Ascending aorta (tissue), 2 donors: ENCODE data around the gene SLC48A1. TPM values are rescaled to one million over a fixed set of nuclear protein-coding genes. Genes with fewer than 3 reads are reported as not detected.

Experiments
- DNase-seq, 2 donors: peaks; one replicate each; pipeline ENCODE4 v3.0.0-alpha.2; 2019; ENCODE audit warnings: low spot score in 2 of 2
- H3K27ac ChIP-seq, 2 donors: fragments of 200-600 bp; sonication (generic); one replicate each; pipeline ENCODE4 v1.5.1; 2016 to 2017; ENCODE audit warnings: mild to moderate bottlenecking in 1 of 2
- H3K27me3 ChIP-seq: fragments of 200-600 bp; sonication (generic); one replicate; pipeline ENCODE4 v1.5.1; 2017
- H3K36me3 ChIP-seq, 2 donors: fragments of 200-600 bp; sonication (generic); one replicate each; pipeline ENCODE4 v1.5.1; 2016
- H3K4me1 ChIP-seq, 2 donors: fragments of 200-600 bp; sonication (generic); one replicate each; pipeline ENCODE4 v1.5.1; 2016 to 2017; ENCODE audit warnings: mild to moderate bottlenecking in 1 of 2
- H3K4me3 ChIP-seq, 2 donors: fragments of 200-600 bp; sonication (generic); one replicate each; pipeline ENCODE4 v1.5.1; 2016 to 2017; ENCODE audit warnings: mild to moderate bottlenecking in 1 of 2
- H3K9me3 ChIP-seq, 2 donors: fragments of 200-600 bp; sonication (generic); one replicate each; pipeline ENCODE4 v1.5.1; 2016
- intact Hi-C: fragments of 100-400 bp; cut with DNase I; formaldehyde crosslinking; loops from one replicate; pipeline ENCODE4 v1.15.1; 2023
- total RNA-seq: library from RNA; depleted of rRNA; stranded (reverse); fragments of >200 nt; gene quantifications from one replicate; pipeline ENCODE4 v1.1.0, GENCODE V29; 2016
- TF ChIP-seq, protein P1 (sequence below), 3 experiments: fragments of 200-600 bp in 2 of 3; fragments of 450-650 bp in 1 of 3; sonication (generic) in 2 of 3; IDR thresholded peaks; one replicate each; pipeline ENCODE4 v1.5.1; 2016 to 2019; ENCODE audit warnings: antibody characterized with exemption in 3 of 3, mild to moderate bottlenecking in 1 of 3, moderate library complexity in 1 of 3

The SLC48A1 gene
- total RNA-seq, 1 donor from 2014 or later, result 144 TPM

DNA sequence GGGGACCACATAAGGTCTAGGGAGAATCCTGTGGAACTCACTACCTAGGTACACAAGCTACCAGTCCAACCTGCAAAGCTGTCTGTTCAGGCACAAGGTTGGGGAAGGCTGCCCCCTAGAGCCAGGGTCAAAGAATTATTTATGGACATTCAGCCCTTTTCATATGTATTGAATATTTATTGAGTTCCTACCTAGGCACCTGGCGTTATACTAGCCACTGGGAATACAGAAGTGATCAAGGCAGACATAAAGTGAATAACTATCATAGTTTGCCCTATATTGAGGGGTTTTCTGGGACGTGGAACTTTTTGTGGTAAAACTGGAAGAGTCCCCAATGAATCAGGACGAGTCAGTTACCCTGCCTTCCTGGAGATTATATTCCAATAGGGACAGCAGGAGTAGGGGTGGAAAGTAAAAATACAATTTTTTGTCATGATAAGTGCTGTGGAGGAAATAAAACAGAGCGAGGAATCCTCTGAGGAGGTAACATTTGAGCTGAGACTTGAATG is 5.8 kb upstream of the SLC48A1 start:
- no peak overlapping the region for H3K27ac ChIP-seq
- peaks cover 0 to 8% of the 10 kb centered on the region in 2 donors for H3K4me1 ChIP-seq
- H3K9me3 ChIP-seq, result no peaks in the 10 kb centered on the region
- H3K4me3 ChIP-seq, result no peak overlapping the region
- no peaks in the 10 kb centered on the region for H3K27me3 ChIP-seq
- intact Hi-C loops, result loop anchor here (1.0 kb wide), 2 partner anchors 25 to 52 kb away; no protein-coding TSS in a partner anchor
- TF ChIP-seq, protein P1, sequence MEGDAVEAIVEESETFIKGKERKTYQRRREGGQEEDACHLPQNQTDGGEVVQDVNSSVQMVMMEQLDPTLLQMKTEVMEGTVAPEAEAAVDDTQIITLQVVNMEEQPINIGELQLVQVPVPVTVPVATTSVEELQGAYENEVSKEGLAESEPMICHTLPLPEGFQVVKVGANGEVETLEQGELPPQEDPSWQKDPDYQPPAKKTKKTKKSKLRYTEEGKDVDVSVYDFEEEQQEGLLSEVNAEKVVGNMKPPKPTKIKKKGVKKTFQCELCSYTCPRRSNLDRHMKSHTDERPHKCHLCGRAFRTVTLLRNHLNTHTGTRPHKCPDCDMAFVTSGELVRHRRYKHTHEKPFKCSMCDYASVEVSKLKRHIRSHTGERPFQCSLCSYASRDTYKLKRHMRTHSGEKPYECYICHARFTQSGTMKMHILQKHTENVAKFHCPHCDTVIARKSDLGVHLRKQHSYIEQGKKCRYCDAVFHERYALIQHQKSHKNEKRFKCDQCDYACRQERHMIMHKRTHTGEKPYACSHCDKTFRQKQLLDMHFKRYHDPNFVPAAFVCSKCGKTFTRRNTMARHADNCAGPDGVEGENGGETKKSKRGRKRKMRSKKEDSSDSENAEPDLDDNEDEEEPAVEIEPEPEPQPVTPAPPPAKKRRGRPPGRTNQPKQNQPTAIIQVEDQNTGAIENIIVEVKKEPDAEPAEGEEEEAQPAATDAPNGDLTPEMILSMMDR (IDR thresholded peaks at IDR 0.05), result peak; percentile 37 to 56 (median 39)
- H3K36me3 ChIP-seq, result no peaks in the 10 kb centered on the region
- DNase-seq, result no peak

DNA sequence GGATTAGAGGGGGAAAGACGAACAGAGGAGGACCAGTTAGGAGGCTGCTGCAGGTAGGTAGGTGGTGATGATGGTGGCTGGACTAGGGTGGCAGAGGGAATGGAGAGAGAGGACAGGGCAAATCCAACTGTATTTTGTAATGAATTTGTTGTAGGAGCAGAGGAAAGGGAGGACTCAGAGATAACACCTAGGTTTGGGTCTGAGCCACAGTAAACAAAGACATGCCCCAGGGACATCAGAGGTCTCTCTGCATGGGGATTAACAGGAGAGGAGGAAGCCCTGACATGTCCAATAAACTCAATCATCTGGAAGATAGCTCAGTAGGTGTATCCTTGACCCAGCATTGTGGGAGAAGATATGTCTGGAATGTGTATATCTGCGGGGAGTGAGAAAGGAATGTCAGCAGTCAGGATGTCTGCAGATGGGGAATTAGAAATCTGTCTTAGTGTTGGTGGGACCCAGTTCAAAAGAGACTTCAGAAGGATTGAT is 4.7 kb upstream of the SLC48A1 start:
- Histone ChIP-seq H3K4me1 (peaks cover 0 to 12% of the 10 kb centered on the region in 2 donors), H3K4me3 (no peak overlapping the region), H3K36me3 (no peaks in the 10 kb centered on the region), H3K27ac (no peak overlapping the region), H3K27me3 (no peaks in the 10 kb centered on the region), H3K9me3 (no peaks in the 10 kb centered on the region)
- no peak for DNase-seq
- TF ChIP-seq, protein P1 (IDR thresholded peaks at IDR 0.05), result no peak
- intact Hi-C loops, result no loop called here

DNA sequence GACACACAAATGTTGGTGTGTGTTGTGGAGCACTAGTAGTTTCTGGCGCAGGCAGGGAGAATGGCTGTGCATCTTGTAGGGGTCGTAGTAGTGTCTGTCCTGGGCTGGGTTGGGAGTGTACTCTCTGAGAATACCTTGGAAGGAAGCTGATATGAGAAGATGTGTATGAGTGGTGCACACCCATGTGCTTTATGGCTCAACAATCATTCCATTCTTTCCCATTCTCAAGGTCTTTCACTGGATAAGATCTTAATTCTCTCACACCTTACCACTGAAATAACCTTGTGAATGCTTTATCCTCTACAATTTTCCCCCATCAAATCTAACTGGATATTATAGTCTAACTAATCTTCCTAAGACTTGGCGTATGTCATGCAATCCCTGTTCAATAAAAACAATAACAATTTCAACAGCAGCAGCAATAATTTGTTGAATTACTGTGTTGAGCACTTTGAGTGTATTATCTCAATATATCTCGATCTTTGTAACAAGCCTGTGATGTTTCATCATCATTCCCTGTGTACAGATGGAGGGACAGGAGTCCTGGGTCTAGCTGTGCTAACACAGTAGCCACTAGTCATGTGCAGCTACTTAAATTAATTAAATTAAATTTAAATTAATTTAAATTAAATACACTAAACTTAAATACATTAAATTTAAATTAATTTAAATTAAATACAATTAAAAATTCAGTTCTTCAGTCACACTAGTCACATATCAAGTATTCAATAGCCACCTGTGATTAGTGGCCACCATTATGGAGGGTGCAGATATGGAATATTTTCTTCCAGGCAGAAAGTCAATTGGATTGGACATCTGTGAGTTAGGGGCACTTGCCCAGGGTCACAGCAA is 3.6 kb upstream of the SLC48A1 start:
- H3K4me3 ChIP-seq, result no peak overlapping the region
- intact Hi-C loops, result no loop called here
- no peak for DNase-seq
- TF ChIP-seq, protein P1 (IDR thresholded peaks at IDR 0.05), result no peak
- peaks cover under 1 to 17% of the 10 kb centered on the region in 2 donors for H3K4me1 ChIP-seq
- no peaks in the 10 kb centered on the region for H3K9me3 ChIP-seq
- H3K27me3 ChIP-seq, result no peaks in the 10 kb centered on the region
- no peaks in the 10 kb centered on the region for H3K36me3 ChIP-seq
- no peak overlapping the region for H3K27ac ChIP-seq

DNA sequence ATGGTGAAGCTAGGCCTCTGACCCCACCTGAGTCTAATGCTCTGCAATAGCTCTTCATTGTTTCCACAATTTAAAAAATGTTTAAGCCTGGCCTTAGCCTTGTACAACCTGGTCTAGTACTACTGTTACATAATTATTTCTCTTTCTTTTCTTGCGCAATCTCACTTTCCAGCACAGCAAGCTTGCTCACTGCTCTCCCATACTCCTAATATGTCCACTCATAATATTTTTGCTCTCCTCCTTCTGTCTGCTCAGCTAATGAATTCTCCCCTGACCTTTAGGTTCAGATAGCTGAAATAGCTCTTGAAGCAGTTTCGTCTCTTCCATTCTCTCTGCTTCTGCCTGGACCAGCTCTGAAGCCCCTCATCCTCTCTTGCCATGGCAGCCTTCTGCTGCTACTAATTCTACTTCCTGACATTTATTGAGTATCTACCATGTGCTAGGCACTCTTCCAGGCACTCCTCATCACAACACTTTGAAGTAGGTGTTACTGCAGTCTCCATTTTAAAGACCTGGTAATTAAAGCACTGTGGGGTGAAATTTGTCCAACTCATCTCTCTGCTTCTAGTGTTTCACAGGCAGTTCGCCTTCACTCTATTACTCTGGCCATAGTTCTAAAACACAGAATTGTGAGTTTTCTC is 2.8 kb upstream of the SLC48A1 start:
- DNase-seq, result no peak
- intact Hi-C loops, result no loop called here
- peaks cover 8 to 24% of the 10 kb centered on the region in 2 donors for H3K4me1 ChIP-seq
- H3K4me3 ChIP-seq, result no peak overlapping the region
- H3K36me3 ChIP-seq, result no peaks in the 10 kb centered on the region
- TF ChIP-seq, protein P1 (IDR thresholded peaks at IDR 0.05), result no peak
- no peaks in the 10 kb centered on the region for H3K9me3 ChIP-seq
- no peak overlapping the region for H3K27ac ChIP-seq
- H3K27me3 ChIP-seq, result no peaks in the 10 kb centered on the region

DNA sequence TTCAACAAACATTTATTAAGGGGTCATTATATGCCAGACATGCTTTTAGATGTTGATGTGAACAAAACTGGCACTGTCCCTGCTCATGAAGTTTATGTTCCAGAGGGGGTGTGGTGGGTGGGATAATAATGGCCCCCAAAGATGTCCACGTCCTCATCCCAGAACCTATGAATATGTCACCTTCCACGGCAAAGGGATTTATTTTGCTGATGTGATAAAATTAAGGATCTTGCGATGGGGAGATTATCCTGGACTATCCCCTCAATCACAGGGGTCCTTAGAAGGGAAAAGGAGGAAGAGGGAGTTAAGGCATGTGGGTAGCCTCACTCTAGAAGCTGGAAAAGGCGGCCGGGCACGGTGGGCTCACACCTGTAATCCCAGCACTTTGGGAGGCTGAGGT is 1.7 kb upstream of the SLC48A1 start:
- no peak for DNase-seq
- intact Hi-C loops, result no loop called here
- peaks cover 16 to 27% of the 10 kb centered on the region in 2 donors for H3K4me1 ChIP-seq
- no peaks in the 10 kb centered on the region for H3K36me3 ChIP-seq
- H3K27ac ChIP-seq, result no peak overlapping the region
- no peak overlapping the region for H3K4me3 ChIP-seq
- TF ChIP-seq, protein P1 (IDR thresholded peaks at IDR 0.05), result no peak
- H3K27me3 ChIP-seq, result no peaks in the 10 kb centered on the region
- no peaks in the 10 kb centered on the region for H3K9me3 ChIP-seq
